Breast epithelium (tissue), 4 donors: ENCODE measurements around the gene ANGPTL2. TPM values are rescaled to one million over a fixed set of nuclear protein-coding genes. Genes with fewer than 3 reads are reported as not detected.

Source experiments
- DNase-seq, 2 donors: peaks; one replicate each; pipeline ENCODE4 v3.0.0-alpha.2; 2019; ENCODE audit warnings: low spot score in 2 of 2
- H3K27ac ChIP-seq, 2 donors: fragments of 200-600 bp; sonication (generic) in 1 of 2; one replicate each; pipeline ENCODE4 v1.5.1; 2016 to 2019; ENCODE audit warnings: mild to moderate bottlenecking in 1 of 2
- H3K27me3 ChIP-seq, 2 donors: fragments of 200-600 bp; sonication (generic) in 1 of 2; one replicate each; pipeline versions ENCODE4 v1.5.1 to v1.6.0; 2017 to 2019; ENCODE audit warnings: control low read depth in 1 of 2, mild to moderate bottlenecking in 1 of 2
- H3K36me3 ChIP-seq: fragments of 200-600 bp; one replicate; pipeline ENCODE4 v1.5.1; 2019
- H3K4me1 ChIP-seq, 2 donors: fragments of 200-600 bp; sonication (generic); one replicate each; pipeline ENCODE4 v1.5.1; 2016 to 2019; ENCODE audit warnings: control low read depth in 1 of 2
- H3K4me3 ChIP-seq, 3 donors: fragments of 200-600 bp; sonication (generic); 1 replicate in 2 of 3; 2 replicates in 1 of 3; pipeline ENCODE4 v1.5.1; 2016 to 2019; ENCODE audit warnings: mild to moderate bottlenecking in 3 of 3, moderate library complexity in 2 of 3
- H3K9me3 ChIP-seq, 2 donors: fragments of 200-600 bp; sonication (generic) in 1 of 2; one replicate each; pipeline ENCODE4 v1.5.1; 2016 to 2019; ENCODE audit warnings: control low read depth in 1 of 2
- CTCF ChIP-seq, 3 donors: fragments of 450-650 bp; IDR thresholded peaks; one replicate each; pipeline ENCODE4 v1.5.1; 2016 to 2017; ENCODE audit warnings: antibody characterized with exemption in 3 of 3, mild to moderate bottlenecking in 3 of 3, moderate library complexity in 3 of 3
- POLR2A ChIP-seq: fragments of 450-650 bp; IDR thresholded peaks from one replicate; pipeline ENCODE4 v1.6.1; 2016; ENCODE audit warnings: antibody characterized with exemption, mild to moderate bottlenecking, moderate library complexity
- POLR2AphosphoS5 ChIP-seq, 3 donors: sonication (generic); formaldehyde crosslinking; IDR thresholded peaks; one replicate each; pipeline ENCODE4 v1.6.1; 2017; ENCODE audit warnings: antibody characterized with exemption in 3 of 3
- intact Hi-C: fragments of 100-400 bp; cut with DNase I; formaldehyde crosslinking; loops from one replicate; pipeline ENCODE4 v1.15.1; 2023; ENCODE audit warnings: low total_unique reads
- total RNA-seq, 3 donors: library from RNA; depleted of rRNA; stranded (reverse); fragments of >200 nt; gene quantifications; one replicate each; pipeline ENCODE4 v1.1.0, GENCODE V29; 2016

ANGPTL2 gene
- total RNA-seq, 3 donors from 2014 or later = 30.9 to 61.8 (median 51.8) TPM

- DNase-seq = no peak
- Histone ChIP-seq H3K36me3 (no peaks in the 10 kb centered on the region), H3K4me3 (no peak overlapping the region), H3K27me3 (no peaks in the 10 kb centered on the region), H3K27ac (peak overlapping the region; percentile 8 to 41), H3K9me3 (no peaks in the 10 kb centered on the region), H3K4me1 (peaks cover 8% of the 10 kb centered on the region in 2 donors)
- intact Hi-C loops = no loop called here
- no peak for TF ChIP-seq POLR2A
- TF ChIP-seq POLR2AphosphoS5 (IDR thresholded peaks at IDR 0.05) = no peak
- no peak for TF ChIP-seq CTCF (IDR thresholded peaks at IDR 0.05)
Measured at GRCh38 chr9:127074561-127075548, 47.6 kb downstream of the ANGPTL2 start.

- Histone ChIP-seq H3K4me1 (no peaks in the 10 kb centered on the region), H3K9me3 (no peaks in the 10 kb centered on the region), H3K27ac (no peak overlapping the region), H3K4me3 (no peak overlapping the region), H3K27me3 (no peaks in the 10 kb centered on the region), H3K36me3 (no peaks in the 10 kb centered on the region)
- TF ChIP-seq POLR2A (no peak), CTCF (IDR thresholded peaks at IDR 0.05) (no peak), POLR2AphosphoS5 (IDR thresholded peaks at IDR 0.05) (no peak)
- no peak for DNase-seq
- intact Hi-C loops = no loop called here
Measured at GRCh38 chr9:127067603-127068220, 54.7 kb downstream of the ANGPTL2 start.

- no peak for DNase-seq
- no peak overlapping the region for H3K4me3 ChIP-seq
- H3K27ac ChIP-seq = no peak overlapping the region
- no peaks in the 10 kb centered on the region for H3K36me3 ChIP-seq
- no peaks in the 10 kb centered on the region for H3K9me3 ChIP-seq
- no peaks in the 10 kb centered on the region for H3K4me1 ChIP-seq
- intact Hi-C loops = no loop called here
- H3K27me3 ChIP-seq = no peaks in the 10 kb centered on the region
- no peak for TF ChIP-seq CTCF (IDR thresholded peaks at IDR 0.05)
- TF ChIP-seq POLR2AphosphoS5 (IDR thresholded peaks at IDR 0.05) = no peak
- no peak for TF ChIP-seq POLR2A
Measured at GRCh38 chr9:127066851-127067136, 55.6 kb downstream of the ANGPTL2 start.

GRCh38 chr9:127066060-127066850, 56.2 kb downstream of the ANGPTL2 start:
- Histone ChIP-seq H3K36me3 (no peaks in the 10 kb centered on the region), H3K4me1 (no peaks in the 10 kb centered on the region), H3K27ac (peak overlapping the region in 1 of 2 donors; percentile 40), H3K27me3 (no peaks in the 10 kb centered on the region), H3K4me3 (no peak overlapping the region), H3K9me3 (no peaks in the 10 kb centered on the region)
- TF ChIP-seq POLR2AphosphoS5 (IDR thresholded peaks at IDR 0.05) = no peak
- no peak for TF ChIP-seq CTCF (IDR thresholded peaks at IDR 0.05)
- TF ChIP-seq POLR2A = no peak
- intact Hi-C loops = no loop called here
- no peak for DNase-seq
